Measurements from ENCODE around the gene CLCN6. TPM values are rescaled to one million over a fixed set of nuclear protein-coding genes. Genes with fewer than 3 reads are reported as not detected.

CLCN6 gene
- total RNA-seq, 1 donor from 2014 or later, result 8.1 TPM

- no peak for DNase-seq (ENCODE audit: low read depth, low spot score)
Measured at GRCh38 chr1:11850156-11850555, 44.2 kb downstream of the CLCN6 start.

GRCh38 chr1:11851180-11851579 is 45.2 kb downstream of the CLCN6 start:
- no peak for DNase-seq (ENCODE audit: low read depth, low spot score)

- DNase-seq (ENCODE audit: low read depth, low spot score), result no peak
Measured at GRCh38 chr1:11854519-11854918, 48.5 kb downstream of the CLCN6 start.

GRCh38 chr1:11855430-11855829 is 49.4 kb downstream of the CLCN6 start:
- no peak for DNase-seq (ENCODE audit: low read depth, low spot score)

- no peak for DNase-seq (ENCODE audit: low read depth, low spot score)
Measured at GRCh38 chr1:11856698-11857097, 50.7 kb downstream of the CLCN6 start.

GRCh38 chr1:11857164-11857851 is 51.3 kb downstream of the CLCN6 start:
- no peak for DNase-seq (ENCODE audit: low read depth, low spot score)

GRCh38 chr1:11858158-11858557 is 52.2 kb downstream of the CLCN6 start:
- DNase-seq (ENCODE audit: low read depth, low spot score), result no peak

- DNase-seq (ENCODE audit: low read depth, low spot score), result no peak
Measured at GRCh38 chr1:11858613-11858967, 52.6 kb downstream of the CLCN6 start, which contains the start of gene NPPB. TSS of gene NPPB (minus strand) at chr1:11858945. CDS start at chr1:11858833, 112 bp downstream.

GRCh38 chr1:11858968-11859871 is 53.2 kb downstream of the CLCN6 start:
- no peak for DNase-seq (ENCODE audit: low read depth, low spot score)

GRCh38 chr1:11860083-11860482 is 54.1 kb downstream of the CLCN6 start:
- DNase-seq (ENCODE audit: low read depth, low spot score), result no peak

GRCh38 chr1:11860587-11860986 is 54.6 kb downstream of the CLCN6 start:
- DNase-seq (ENCODE audit: low read depth, low spot score), result no peak

- DNase-seq (ENCODE audit: low read depth, low spot score), result no peak
Measured at GRCh38 chr1:11862890-11863289, 56.9 kb downstream of the CLCN6 start.

- DNase-seq (ENCODE audit: low read depth, low spot score), result no peak
Measured at GRCh38 chr1:11868331-11868980, 62.5 kb downstream of the CLCN6 start.

GRCh38 chr1:11869104-11869503 is 63.1 kb downstream of the CLCN6 start:
- DNase-seq (ENCODE audit: low read depth, low spot score), result no peak

- DNase-seq (ENCODE audit: low read depth, low spot score), result no peak
Measured at GRCh38 chr1:11869650-11870207, 63.7 kb downstream of the CLCN6 start.

GRCh38 chr1:11872545-11872944 is 66.6 kb downstream of the CLCN6 start:
- no peak for DNase-seq (ENCODE audit: low read depth, low spot score)

GRCh38 chr1:11873395-11874257 is 67.6 kb downstream of the CLCN6 start:
- DNase-seq (ENCODE audit: low read depth, low spot score), result no peak

- DNase-seq (ENCODE audit: low read depth, low spot score), result no peak
Measured at GRCh38 chr1:11874258-11874562, 68.2 kb downstream of the CLCN6 start.

- DNase-seq (ENCODE audit: low read depth, low spot score), result no peak
Measured at GRCh38 chr1:11874624-11875023, 68.6 kb downstream of the CLCN6 start.

- DNase-seq (ENCODE audit: low read depth, low spot score), result no peak
Measured at GRCh38 chr1:11875094-11875493, 69.1 kb downstream of the CLCN6 start.

GRCh38 chr1:11877074-11877473 is 71.1 kb downstream of the CLCN6 start:
- no peak for DNase-seq (ENCODE audit: low read depth, low spot score)
